ENCODE data around the gene KAT2A. TPM values are rescaled to one million over a fixed set of nuclear protein-coding genes. Genes with fewer than 3 reads are reported as not detected.
A peak's percentile ranks its signal among the peaks of the same experiment; 100 is the strongest.

The KAT2A gene
- total RNA-seq, 4 donors from 2014 or later = 36.3 to 107 (median 57.1) TPM

GRCh38 chr17:42109086-42109485 lies 12.1 kb downstream of the KAT2A start:
- 96% methylated on average over 9 of the region's 9 CpGs for WGBS
- Histone ChIP-seq H3K4me3 (no peak overlapping the region), H3K27ac (no peak overlapping the region), H3K4me1 (peaks cover 39% of the 10 kb centered on the region), H3K36me3 (peaks cover 10% of the 10 kb centered on the region), H3K9me3 (no peaks in the 10 kb centered on the region), H3K27me3 (no peaks in the 10 kb centered on the region)
- DNase-seq (ENCODE audit: low spot score in 2 of 2) = no peak
- no peak for TF ChIP-seq POLR2AphosphoS5 (IDR thresholded peaks at IDR 0.05)
- TF ChIP-seq EP300 (IDR thresholded peaks at IDR 0.05) = no peak
- no peak for TF ChIP-seq POLR2A (IDR thresholded peaks at IDR 0.05)

DNA sequence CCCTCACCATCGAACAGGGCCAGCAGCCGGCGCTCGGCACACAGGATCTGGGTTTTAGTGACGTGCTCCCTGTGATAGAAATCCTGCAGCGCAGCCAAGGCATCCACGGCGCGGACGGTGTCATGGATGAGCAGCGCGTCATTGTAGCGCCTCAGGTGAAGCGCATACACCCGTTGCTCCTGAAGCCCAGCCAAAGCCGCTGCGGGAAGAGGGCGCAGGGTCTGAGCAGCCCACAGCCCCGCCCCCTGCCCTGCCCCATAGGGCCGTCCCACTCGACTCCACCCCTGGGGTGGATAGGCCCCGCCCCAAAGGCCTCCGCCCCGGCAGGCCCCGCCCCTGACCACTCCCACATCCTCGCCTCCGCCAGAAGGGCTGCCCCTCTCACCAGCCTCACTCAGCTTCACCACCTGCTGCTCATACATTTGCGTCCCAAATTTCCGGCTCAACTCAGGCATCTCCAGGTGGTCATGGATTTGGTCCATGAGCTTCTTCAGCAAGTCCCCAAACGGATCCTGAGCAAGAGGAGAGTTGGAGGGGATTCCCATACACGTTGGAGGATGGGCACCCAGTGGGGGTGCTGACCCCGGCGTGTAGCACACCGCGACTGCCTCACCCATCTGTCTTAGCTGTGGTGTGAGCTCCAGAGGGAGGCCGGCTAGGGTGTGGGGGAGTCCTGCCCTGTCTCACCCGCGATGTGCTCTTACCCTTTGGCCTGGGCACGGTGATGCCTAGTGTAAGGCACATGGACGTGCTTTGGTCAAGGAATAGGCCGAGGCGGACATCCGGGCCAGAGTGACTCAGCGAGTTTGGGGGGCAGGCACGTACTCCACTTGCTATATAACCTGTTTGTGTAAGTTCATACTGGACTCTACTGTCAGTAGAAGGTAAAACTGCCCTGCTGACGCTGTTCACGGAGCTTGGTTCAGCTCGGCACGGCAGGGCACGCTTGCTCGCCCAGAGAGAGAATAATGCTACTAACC lies 13.3 kb downstream of the KAT2A start:
- Histone ChIP-seq H3K27ac (no peak overlapping the region), H3K4me3 (peak overlapping the region; percentile 33), H3K9me3 (no peaks in the 10 kb centered on the region), H3K27me3 (no peaks in the 10 kb centered on the region), H3K36me3 (peaks cover 14% of the 10 kb centered on the region), H3K4me1 (peaks cover 31% of the 10 kb centered on the region)
- TF ChIP-seq CTCF (IDR thresholded peaks at IDR 0.05) (no peak), EP300 (IDR thresholded peaks at IDR 0.05) (no peak), POLR2AphosphoS5 (IDR thresholded peaks at IDR 0.05) (no peak), POLR2A (IDR thresholded peaks at IDR 0.05) (no peak)
- peak in 1 of 2 donors; percentile 87 for DNase-seq (ENCODE audit: low spot score in 2 of 2)
- WGBS = 59% methylated on average over 49 of the region's 51 CpGs

GRCh38 chr17:42107124-42107523 lies 14.0 kb downstream of the KAT2A start:
- H3K27me3 ChIP-seq = no peaks in the 10 kb centered on the region
- H3K36me3 ChIP-seq = peaks cover 14% of the 10 kb centered on the region
- peak overlapping the region; percentile 33 for H3K4me3 ChIP-seq
- TF ChIP-seq CTCF (IDR thresholded peaks at IDR 0.05) (no peak), POLR2A (IDR thresholded peaks at IDR 0.05) (no peak), POLR2AphosphoS5 (IDR thresholded peaks at IDR 0.05) (no peak), EP300 (IDR thresholded peaks at IDR 0.05) (no peak)
- H3K9me3 ChIP-seq = no peaks in the 10 kb centered on the region
- 79% methylated on average over 6 of the region's 6 CpGs for WGBS
- H3K27ac ChIP-seq = no peak overlapping the region
- peaks cover 27% of the 10 kb centered on the region for H3K4me1 ChIP-seq
- DNase-seq (ENCODE audit: low spot score in 2 of 2) = no peak

DNA sequence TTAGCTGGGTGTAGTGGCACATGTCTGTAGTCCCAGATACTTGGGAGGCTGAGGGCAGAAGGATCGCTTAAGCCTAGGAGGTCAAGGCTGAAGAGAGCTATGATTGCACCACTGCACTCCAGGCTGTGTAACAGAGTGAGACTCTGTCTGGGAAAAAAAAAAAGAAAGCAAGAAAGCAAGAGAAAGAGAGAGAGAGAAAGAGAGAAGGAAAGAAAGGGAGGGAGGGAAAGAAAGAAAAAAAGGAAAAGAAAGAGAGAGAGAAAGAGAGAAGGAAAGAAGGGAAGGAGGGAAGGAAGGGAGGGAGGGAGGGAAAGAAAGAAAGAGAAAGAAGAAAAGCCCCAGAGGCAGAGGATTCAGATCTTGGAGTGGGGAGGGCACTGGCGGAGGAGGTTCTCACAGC lies 15.2 kb downstream of the KAT2A start:
- H3K4me1 ChIP-seq = peaks cover 21% of the 10 kb centered on the region
- TF ChIP-seq EP300 (IDR thresholded peaks at IDR 0.05) = no peak
- no peak for TF ChIP-seq POLR2A (IDR thresholded peaks at IDR 0.05)
- TF ChIP-seq CTCF (IDR thresholded peaks at IDR 0.05) = no peak
- H3K27me3 ChIP-seq = no peaks in the 10 kb centered on the region
- H3K27ac ChIP-seq = no peak overlapping the region
- peaks cover 14% of the 10 kb centered on the region for H3K36me3 ChIP-seq
- DNase-seq (ENCODE audit: low spot score in 2 of 2) = no peak
- WGBS = 76% methylated on average over 2 of the region's 2 CpGs
- H3K4me3 ChIP-seq = no peak overlapping the region
- no peaks in the 10 kb centered on the region for H3K9me3 ChIP-seq

DNA sequence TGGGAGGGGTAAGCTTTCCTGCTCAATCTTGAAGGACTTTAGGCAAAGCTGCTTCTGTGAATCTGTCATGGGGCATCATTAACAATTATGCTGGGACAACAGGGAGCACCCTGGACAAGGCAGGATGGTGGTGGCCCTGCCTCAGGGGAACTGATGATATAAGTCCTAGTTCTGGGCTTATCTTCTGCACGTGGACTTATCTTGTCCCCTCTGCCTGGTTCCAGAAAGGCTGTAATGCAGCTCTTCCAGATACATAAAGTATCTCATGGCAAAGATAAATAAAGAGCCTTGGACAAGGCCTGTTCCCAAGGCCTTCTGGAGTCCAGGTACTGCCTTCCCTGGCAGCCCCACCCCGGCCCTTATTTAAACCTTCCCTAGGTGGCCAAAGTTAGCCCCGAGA lies 16.9 kb downstream of the KAT2A start:
- Histone ChIP-seq H3K27me3 (no peaks in the 10 kb centered on the region), H3K36me3 (peaks cover 14% of the 10 kb centered on the region), H3K27ac (no peak overlapping the region), H3K4me3 (no peak overlapping the region), H3K9me3 (no peaks in the 10 kb centered on the region), H3K4me1 (peaks cover 19% of the 10 kb centered on the region)
- TF ChIP-seq EP300 (IDR thresholded peaks at IDR 0.05) (no peak), POLR2AphosphoS5 (IDR thresholded peaks at IDR 0.05) (no peak), CTCF (IDR thresholded peaks at IDR 0.05) (no peak)
- DNase-seq (ENCODE audit: low spot score in 2 of 2) = no peak
- 90% methylated on average over 3 of the region's 3 CpGs for WGBS
